Eye (tissue), 1 donor: ENCODE data around the gene ZNF254.
"Not testable (repeated sequence)": the region's sequence is repeated elsewhere in the genome, so short reads cannot be mapped to it uniquely, and the experiment has no call there.

ENCODE experiments used
- DNase-seq: peaks from one replicate; pipeline ENCODE4 v3.0.0-alpha.2; 2015

ZNF254 gene

DNA sequence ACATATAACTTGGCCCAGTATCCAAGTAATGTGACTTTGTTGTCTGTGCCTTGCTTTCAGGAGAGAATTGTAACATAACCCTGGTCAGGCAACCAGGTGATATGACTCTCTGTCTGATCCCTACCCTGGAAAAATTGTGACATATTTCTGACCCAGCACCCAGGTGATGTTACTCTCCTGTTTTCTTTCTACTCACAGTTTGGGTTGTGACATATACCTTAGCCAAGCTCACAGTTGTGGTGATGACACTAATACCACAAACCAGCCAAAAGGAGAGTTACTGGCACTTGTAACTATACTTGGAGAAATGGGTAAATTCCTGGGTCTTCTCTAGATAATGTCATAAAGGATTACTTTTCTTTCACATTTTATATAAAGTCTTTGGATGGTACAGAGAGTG, 14.3 kb upstream of the ZNF254 start:
- DNase-seq, result no peak

DNA sequence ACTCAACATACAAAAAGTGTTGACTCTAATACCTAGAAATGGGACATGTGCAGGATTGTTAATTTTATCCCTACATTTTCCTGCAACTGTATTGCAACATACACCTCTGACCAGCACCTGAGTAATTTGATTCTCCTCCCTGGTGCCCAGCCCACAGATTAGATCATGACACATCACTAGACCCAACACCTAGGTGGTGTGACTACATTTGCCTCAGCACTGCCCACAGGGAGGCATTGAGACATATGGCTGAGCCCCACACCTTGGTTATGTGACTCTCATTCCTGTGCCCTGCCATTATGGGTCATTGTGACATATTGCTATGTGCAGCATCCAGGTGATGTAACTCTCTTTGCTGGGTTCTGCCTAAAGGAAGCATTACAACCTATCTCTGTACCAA, 13.2 kb upstream of the ZNF254 start:
- DNase-seq, result no peak

- no peak for DNase-seq
Measured at GRCh38 chr19:24074720-24075454, 12.1 kb upstream of the ZNF254 start.

DNA sequence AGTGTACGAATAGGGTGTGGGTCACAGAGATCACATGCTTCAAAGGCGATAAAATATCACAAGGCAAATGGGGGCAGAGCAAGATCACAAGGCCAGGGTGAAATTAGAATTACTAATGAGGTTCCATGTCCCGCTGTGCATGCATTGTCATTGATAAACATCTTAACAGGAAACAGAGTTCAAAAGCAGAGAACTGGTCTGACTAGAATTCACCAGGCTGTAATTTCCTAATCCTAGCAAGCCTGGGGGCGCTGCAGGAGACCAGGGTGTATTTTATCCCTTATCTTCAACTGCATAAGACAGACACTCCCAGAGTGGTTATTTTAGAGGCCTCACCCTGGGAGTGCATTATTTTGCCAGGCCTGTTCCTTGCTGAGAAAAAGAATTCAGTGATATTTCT, 11.5 kb upstream of the ZNF254 start:
- not testable (repeated sequence) for DNase-seq

DNA sequence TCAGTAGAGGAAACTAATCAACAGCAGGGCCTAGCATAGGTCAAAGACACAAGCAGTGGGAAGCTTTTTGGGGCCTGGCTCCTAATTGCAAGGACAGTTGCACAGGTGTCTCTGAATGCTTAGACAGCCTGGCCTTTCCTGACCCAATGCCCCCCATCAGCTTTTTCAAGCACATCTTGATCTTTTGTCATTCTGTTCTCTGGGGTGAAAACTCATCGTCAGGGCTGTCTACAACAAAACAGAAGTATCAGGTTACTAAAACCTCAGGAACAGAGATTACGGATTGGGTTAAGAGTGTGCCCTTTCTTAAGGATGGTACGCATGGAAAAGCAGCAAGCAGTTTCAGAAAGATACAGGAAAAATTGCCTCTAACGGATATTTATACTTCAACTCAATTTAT, 8.3 kb upstream of the ZNF254 start:
- no peak for DNase-seq

GRCh38 chr19:24081056-24081455, 5.9 kb upstream of the ZNF254 start:
- no peak for DNase-seq

GRCh38 chr19:24098359-24098758, 11.4 kb downstream of the ZNF254 start:
- DNase-seq, result no peak

- DNase-seq, result no peak
Measured at GRCh38 chr19:24099829-24100228, 12.8 kb downstream of the ZNF254 start.

DNA sequence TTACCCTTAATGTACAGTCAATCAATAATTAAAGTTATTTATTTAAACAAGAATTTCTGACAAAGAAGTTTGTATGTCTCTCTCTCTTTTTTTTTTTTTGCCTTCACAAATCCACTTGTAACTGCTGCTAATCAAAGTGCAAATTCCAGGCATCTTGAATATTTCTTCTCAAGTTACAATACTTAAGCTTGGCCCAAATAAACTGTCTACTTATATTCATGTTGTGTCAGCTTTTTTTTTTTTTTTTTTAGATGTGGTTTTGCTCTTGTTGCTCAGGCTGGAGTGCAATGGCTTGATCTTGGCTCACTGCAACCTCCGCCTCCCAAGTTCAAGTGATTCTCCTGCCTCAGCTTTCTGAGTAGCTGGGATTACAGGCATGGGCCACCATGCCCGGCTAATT, 13.6 kb downstream of the ZNF254 start:
- not testable (repeated sequence) for DNase-seq

DNA sequence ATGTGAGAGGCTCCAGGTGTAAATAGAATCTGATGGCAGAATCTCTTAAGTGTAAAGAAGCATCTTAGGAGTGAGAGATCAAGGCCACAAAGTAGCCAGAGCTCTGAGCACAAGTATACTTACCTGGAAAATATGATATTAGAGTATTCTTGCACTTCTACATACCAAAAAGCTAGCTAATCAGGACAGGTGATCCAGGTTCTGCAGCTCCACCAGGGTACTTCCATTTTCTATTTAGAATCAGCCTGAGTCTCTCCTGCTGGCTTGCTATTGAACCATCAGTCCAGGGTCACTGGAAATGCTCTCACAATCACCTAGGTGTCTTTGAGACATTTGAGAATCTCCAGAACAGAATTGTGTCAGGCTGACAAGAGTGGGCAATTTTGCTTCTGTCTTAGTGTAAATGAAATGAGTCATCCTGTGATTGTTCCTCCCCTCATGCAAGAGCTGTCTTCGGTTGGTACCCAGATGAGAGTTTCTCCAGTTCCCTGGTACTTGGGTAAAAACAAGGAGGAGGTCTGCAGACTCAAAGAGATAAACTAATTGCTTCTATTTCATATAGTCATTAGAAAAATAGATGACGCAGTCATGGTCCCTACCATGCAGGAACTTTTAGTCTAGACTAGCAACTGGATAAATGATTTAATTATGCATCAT, 14.6 kb downstream of the ZNF254 start:
- no peak for DNase-seq

- no peak for DNase-seq
Measured at GRCh38 chr19:24127601-24128000, 40.6 kb downstream of the ZNF254 start.

DNA sequence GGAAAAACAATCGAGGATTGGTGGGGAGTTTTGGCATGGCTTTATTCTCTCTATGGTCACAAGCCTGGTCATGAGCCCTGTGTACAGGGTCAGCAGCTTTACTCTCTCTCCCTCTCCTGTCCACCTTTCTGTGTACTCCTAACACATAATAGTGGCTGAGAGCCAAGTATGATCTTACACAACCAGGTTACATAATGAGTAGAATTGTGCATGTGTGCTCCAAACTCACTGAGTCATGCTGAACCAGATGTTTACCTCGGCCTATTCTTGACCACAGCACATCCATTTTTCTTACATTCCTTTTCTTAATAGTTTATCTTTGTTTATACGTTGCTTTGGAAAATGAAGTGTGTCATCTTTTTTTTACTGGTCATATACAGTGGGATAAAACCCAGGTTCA, 53.1 kb downstream of the ZNF254 start:
- no peak for DNase-seq

- no peak for DNase-seq
Measured at GRCh38 chr19:24140591-24140990, 53.6 kb downstream of the ZNF254 start.

GRCh38 chr19:24141612-24142011, 54.6 kb downstream of the ZNF254 start:
- no peak for DNase-seq

- no peak for DNase-seq
Measured at GRCh38 chr19:24142771-24143170, 55.8 kb downstream of the ZNF254 start.

GRCh38 chr19:24159707-24160106, 72.7 kb downstream of the ZNF254 start:
- no peak for DNase-seq

GRCh38 chr19:24166055-24166454, 79.1 kb downstream of the ZNF254 start:
- no peak for DNase-seq

GRCh38 chr19:24173882-24174281, 86.9 kb downstream of the ZNF254 start:
- DNase-seq, result no peak

- DNase-seq, result no peak
Measured at GRCh38 chr19:24177686-24178085, 90.7 kb downstream of the ZNF254 start.

DNA sequence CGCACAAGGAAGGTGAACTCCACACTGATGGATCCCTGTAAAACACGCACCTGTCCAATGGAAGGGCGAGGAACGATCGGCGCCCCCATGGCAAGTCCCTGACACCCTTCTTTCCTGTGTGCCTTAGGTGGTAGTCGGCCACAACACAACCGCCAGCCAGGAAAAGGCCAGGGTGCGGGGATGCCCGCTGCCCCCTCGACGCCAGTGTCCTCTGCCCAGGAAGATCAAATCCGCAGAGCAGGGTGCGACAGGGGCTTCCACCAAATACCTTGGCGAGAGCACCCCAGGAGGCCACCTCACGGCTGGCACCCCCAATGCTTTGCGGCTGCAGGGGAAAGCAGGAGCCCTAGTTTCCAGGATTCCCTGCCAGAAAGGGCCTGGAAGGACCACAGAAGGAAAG, 91.2 kb downstream of the ZNF254 start:
- no peak for DNase-seq
